Activated CD4-positive, alpha-beta T cell treated with anti-CD3 and anti-CD28 coated beads, Interleukin-10, Interleukin-2, amounts not matched to agents 100 ng/mL and 50 ng/mL, durations not matched to agents 16 hours and 8 hours (primary cell): ENCODE measurements around the gene DMRT2.

Source experiments
- DNase-seq: peaks from one replicate; pipeline ENCODE4 v3.0.0-alpha.2; 2020

DMRT2 gene

GRCh38 chr9:1050125-1050895 lies at the start of gene DMRT2:
TSS of gene DMRT2 (plus strand) at chr9:1050357. CDS start at chr9:1051614, 1,257 bp downstream.
- DNase-seq = peak; percentile 81

- no peak for DNase-seq
Measured at GRCh38 chr9:1001838-1002237, 48.3 kb upstream of the DMRT2 start.

- DNase-seq = no peak
Measured at GRCh38 chr9:1002678-1003077, 47.5 kb upstream of the DMRT2 start.

GRCh38 chr9:1005043-1005667 lies 45.0 kb upstream of the DMRT2 start:
- peak; percentile 63 for DNase-seq

- DNase-seq = no peak
Measured at GRCh38 chr9:1007312-1007711, 42.8 kb upstream of the DMRT2 start.

- DNase-seq = no peak
Measured at GRCh38 chr9:1008216-1008615, 41.9 kb upstream of the DMRT2 start.

GRCh38 chr9:1009101-1009707 lies 41.0 kb upstream of the DMRT2 start:
- peak; percentile 83 for DNase-seq

- DNase-seq = no peak
Measured at GRCh38 chr9:1013021-1013420, 37.1 kb upstream of the DMRT2 start.

GRCh38 chr9:1014225-1014624 lies 35.9 kb upstream of the DMRT2 start:
- no peak for DNase-seq

- no peak for DNase-seq
Measured at GRCh38 chr9:1014640-1015039, 35.5 kb upstream of the DMRT2 start.

GRCh38 chr9:1018121-1018520 lies 32.0 kb upstream of the DMRT2 start:
- peak; percentile 6 for DNase-seq

- DNase-seq = no peak
Measured at GRCh38 chr9:1024112-1024511, 26.0 kb upstream of the DMRT2 start.

- no peak for DNase-seq
Measured at GRCh38 chr9:1025131-1025530, 25.0 kb upstream of the DMRT2 start.

GRCh38 chr9:1026219-1026618 lies 23.9 kb upstream of the DMRT2 start:
- DNase-seq = no peak

GRCh38 chr9:1028501-1029190 lies 21.5 kb upstream of the DMRT2 start:
- DNase-seq = no peak

- DNase-seq = no peak
Measured at GRCh38 chr9:1031951-1032601, 18.1 kb upstream of the DMRT2 start.

GRCh38 chr9:1034271-1034670 lies 15.9 kb upstream of the DMRT2 start:
- no peak for DNase-seq

- no peak for DNase-seq
Measured at GRCh38 chr9:1039589-1039988, 10.6 kb upstream of the DMRT2 start.

- peak; percentile 32 for DNase-seq
Measured at GRCh38 chr9:1042466-1042865, 7.7 kb upstream of the DMRT2 start.

- no peak for DNase-seq
Measured at GRCh38 chr9:1044643-1045042, 5.5 kb upstream of the DMRT2 start.

GRCh38 chr9:1046639-1047572 lies 3.3 kb upstream of the DMRT2 start:
- DNase-seq = no peak
